Breast epithelium (tissue), 3 donors: ENCODE data around the gene GLIS1.

Source experiments
- CTCF ChIP-seq, 3 donors: fragments of 450-650 bp; IDR thresholded peaks; one replicate each; pipeline ENCODE4 v1.5.1; 2016 to 2017; ENCODE audit warnings: antibody characterized with exemption in 3 of 3, mild to moderate bottlenecking in 3 of 3, moderate library complexity in 3 of 3
- POLR2A ChIP-seq: fragments of 450-650 bp; IDR thresholded peaks from one replicate; pipeline ENCODE4 v1.6.1; 2016; ENCODE audit warnings: antibody characterized with exemption, mild to moderate bottlenecking, moderate library complexity

- TF ChIP-seq POLR2A: no peak
- no peak for TF ChIP-seq CTCF (IDR thresholded peaks at IDR 0.05)
These were observed 258.3 kb downstream of the GLIS1 start for GRCh38 chr1:53480678-53481077.
